Effector memory CD4-positive, alpha-beta T cell (primary cell): ENCODE measurements around the gene MMP13.

Source experiments
- DNase-seq, 3 donors: peaks; one replicate each; pipeline ENCODE4 v3.0.0-alpha.2; 2020
- H3K27ac ChIP-seq: 2 replicates; pipeline ENCODE4 v1.7.0; 2013; ENCODE audit warnings: mild to moderate bottlenecking, low read length, moderate library complexity; ENCODE audit not compliant: insufficient read depth, poor library complexity, severe bottlenecking
- H3K27me3 ChIP-seq: replicated peaks from 2 replicates; pipeline ENCODE4 v1.7.0; 2013; ENCODE audit warnings: mild to moderate bottlenecking, low read length; ENCODE audit not compliant: insufficient read depth, control insufficient read depth, poor library complexity, severe bottlenecking
- H3K36me3 ChIP-seq: 2 replicates; pipeline ENCODE4 v1.7.0; 2013; ENCODE audit warnings: mild to moderate bottlenecking, low read length, moderate library complexity; ENCODE audit not compliant: control insufficient read depth, insufficient read depth
- H3K4me1 ChIP-seq: 2 replicates; pipeline ENCODE4 v1.7.0; 2013; ENCODE audit warnings: low read length, mild to moderate bottlenecking; ENCODE audit not compliant: control insufficient read depth, insufficient read depth, poor library complexity, severe bottlenecking
- H3K4me3 ChIP-seq: 2 replicates; pipeline ENCODE4 v1.7.0; 2013; ENCODE audit warnings: low read length, low read depth, mild to moderate bottlenecking; ENCODE audit not compliant: insufficient read depth, poor library complexity, severe bottlenecking
- H3K9me3 ChIP-seq: 2 replicates; pipeline ENCODE4 v1.7.0; 2013; ENCODE audit warnings: mild to moderate bottlenecking, low read length, moderate library complexity; ENCODE audit not compliant: control insufficient read depth

Gene MMP13

GRCh38 chr11:102927624-102927990 is 27.9 kb downstream of the MMP13 start:
- Histone ChIP-seq H3K9me3 (no peaks in the 10 kb centered on the region), H3K27ac (no peak overlapping the region), H3K4me1 (no peaks in the 10 kb centered on the region), H3K27me3 (no peaks in the 10 kb centered on the region), H3K36me3 (no peaks in the 10 kb centered on the region), H3K4me3 (no peak overlapping the region)
- DNase-seq = no peak

GRCh38 chr11:102926961-102927623 is 28.4 kb downstream of the MMP13 start:
- Histone ChIP-seq H3K9me3 (no peaks in the 10 kb centered on the region), H3K27me3 (no peaks in the 10 kb centered on the region), H3K4me3 (no peak overlapping the region), H3K4me1 (no peaks in the 10 kb centered on the region), H3K27ac (no peak overlapping the region), H3K36me3 (no peaks in the 10 kb centered on the region)
- DNase-seq = no peak

GRCh38 chr11:102926517-102926916 is 29.0 kb downstream of the MMP13 start:
- no peaks in the 10 kb centered on the region for H3K36me3 ChIP-seq
- H3K4me3 ChIP-seq = no peak overlapping the region
- DNase-seq = no peak
- H3K9me3 ChIP-seq = no peaks in the 10 kb centered on the region
- H3K4me1 ChIP-seq = no peaks in the 10 kb centered on the region
- no peak overlapping the region for H3K27ac ChIP-seq
- no peaks in the 10 kb centered on the region for H3K27me3 ChIP-seq

- no peaks in the 10 kb centered on the region for H3K9me3 ChIP-seq
- no peak overlapping the region for H3K27ac ChIP-seq
- no peak overlapping the region for H3K4me3 ChIP-seq
- DNase-seq = no peak
- no peaks in the 10 kb centered on the region for H3K27me3 ChIP-seq
- H3K36me3 ChIP-seq = no peaks in the 10 kb centered on the region
- no peaks in the 10 kb centered on the region for H3K4me1 ChIP-seq
Observed at GRCh38 chr11:102925988-102926387, 29.5 kb downstream of the MMP13 start.

GRCh38 chr11:102924851-102925380 is 30.6 kb downstream of the MMP13 start:
- no peak for DNase-seq
- H3K27ac ChIP-seq = no peak overlapping the region
- no peaks in the 10 kb centered on the region for H3K9me3 ChIP-seq
- H3K4me3 ChIP-seq = no peak overlapping the region
- no peaks in the 10 kb centered on the region for H3K4me1 ChIP-seq
- no peaks in the 10 kb centered on the region for H3K27me3 ChIP-seq
- no peaks in the 10 kb centered on the region for H3K36me3 ChIP-seq

GRCh38 chr11:102921587-102922220 is 33.8 kb downstream of the MMP13 start:
- H3K9me3 ChIP-seq = no peaks in the 10 kb centered on the region
- H3K36me3 ChIP-seq = no peaks in the 10 kb centered on the region

GRCh38 chr11:102920118-102920684 is 35.3 kb downstream of the MMP13 start:
- H3K4me3 ChIP-seq = no peak overlapping the region
- no peaks in the 10 kb centered on the region for H3K9me3 ChIP-seq
- no peak for DNase-seq
- no peaks in the 10 kb centered on the region for H3K36me3 ChIP-seq
- no peaks in the 10 kb centered on the region for H3K27me3 ChIP-seq
- no peaks in the 10 kb centered on the region for H3K4me1 ChIP-seq
- H3K27ac ChIP-seq = no peak overlapping the region

More at GRCh38 chr11:102921587-102922220, 33.8 kb downstream of the MMP13 start:
- DNase-seq = no peak
- Histone ChIP-seq H3K27me3 (no peaks in the 10 kb centered on the region), H3K4me3 (no peak overlapping the region), H3K27ac (no peak overlapping the region), H3K4me1 (no peaks in the 10 kb centered on the region)

- H3K36me3 ChIP-seq = no peaks in the 10 kb centered on the region
- no peak for DNase-seq
- H3K27me3 ChIP-seq = no peaks in the 10 kb centered on the region
- H3K4me1 ChIP-seq = no peaks in the 10 kb centered on the region
- no peak overlapping the region for H3K4me3 ChIP-seq
- H3K9me3 ChIP-seq = no peaks in the 10 kb centered on the region
- H3K27ac ChIP-seq = no peak overlapping the region
Observed at GRCh38 chr11:102915044-102915375, 40.5 kb downstream of the MMP13 start.

GRCh38 chr11:102914238-102915043 is 41.1 kb downstream of the MMP13 start:
- no peaks in the 10 kb centered on the region for H3K9me3 ChIP-seq
- DNase-seq = no peak

GRCh38 chr11:102912482-102912830 is 43.1 kb downstream of the MMP13 start:
- no peaks in the 10 kb centered on the region for H3K36me3 ChIP-seq

More at GRCh38 chr11:102914238-102915043, 41.1 kb downstream of the MMP13 start:
- Histone ChIP-seq H3K27ac (no peak overlapping the region), H3K4me1 (no peaks in the 10 kb centered on the region), H3K36me3 (no peaks in the 10 kb centered on the region), H3K27me3 (no peaks in the 10 kb centered on the region), H3K4me3 (no peak overlapping the region)

More at GRCh38 chr11:102912482-102912830, 43.1 kb downstream of the MMP13 start:
- no peak for DNase-seq
- Histone ChIP-seq H3K27ac (no peak overlapping the region), H3K9me3 (no peaks in the 10 kb centered on the region), H3K4me1 (no peaks in the 10 kb centered on the region), H3K4me3 (no peak overlapping the region), H3K27me3 (no peaks in the 10 kb centered on the region)
